H1 (cell line): ENCODE measurements around the gene IFI44L. TPM values are rescaled to one million over a fixed set of nuclear protein-coding genes. Genes with fewer than 3 reads are reported as not detected.

Source experiments
- CTCF ChIA-PET: fragments of 300-600 bp; sonication (Branson Sonifier 250); formaldehyde crosslinking; loops from one replicate; lab custom pipeline; 2021; ENCODE audit not compliant: partially characterized antibody; lab: Charles Lee
- POLR2A ChIA-PET: fragments of 300-600 bp; sonication (Branson Sonifier 250); formaldehyde crosslinking; loops from one replicate; lab custom pipeline; 2021; ENCODE audit warnings: inconsistent platforms; ENCODE audit not compliant: partially characterized antibody; lab: Charles Lee
- DNase-seq, 2 experiments: peaks; one replicate each; pipeline versions ENCODE4 v3.0.0 to v3.0.0-alpha.2; 2010 to 2022; ENCODE audit warnings: low spot score in 2 of 2, low read depth in 1 of 2, mixed read lengths in 1 of 2
- FAIRE-seq: peaks from 2 replicates; lab custom pipeline; 2011; peaks lifted over from hg19 to GRCh38; lab: Jason Lieb, UNC
- H2AFZ ChIP-seq: 2 replicates; pipeline ENCODE4 v1.8.1; 2012; ENCODE audit warnings: low read length, inconsistent platforms
- H2AK5ac ChIP-seq: 2 replicates; pipeline ENCODE4 v1.6.1; 2013; ENCODE audit warnings: low read depth, low read length
- H2BK120ac ChIP-seq: replicated peaks from 2 replicates; pipeline ENCODE3; 2013; ENCODE audit warnings: low read depth, low read length, inconsistent platforms
- H2BK12ac ChIP-seq: 2 replicates; pipeline ENCODE4 v1.6.1; 2013; ENCODE audit warnings: low read depth, low read length
- H2BK15ac ChIP-seq: 2 replicates; pipeline ENCODE4 v1.6.1; 2013; ENCODE audit warnings: low read length
- H2BK20ac ChIP-seq: 2 replicates; pipeline ENCODE4 v1.6.1; 2013; ENCODE audit warnings: low read length
- H2BK5ac ChIP-seq: 2 replicates; pipeline ENCODE4 v1.6.1; 2013; ENCODE audit warnings: low read depth, low read length
- H3K14ac ChIP-seq: 2 replicates; pipeline ENCODE4 v1.6.1; 2013; ENCODE audit warnings: inconsistent platforms; ENCODE audit not compliant: insufficient read length
- H3K18ac ChIP-seq: 2 replicates; pipeline ENCODE4 v1.6.1; 2013; ENCODE audit warnings: low read length; ENCODE audit errors: extremely low read depth
- H3K23ac ChIP-seq: 2 replicates; pipeline ENCODE4 v1.6.1; 2013; ENCODE audit warnings: inconsistent platforms; ENCODE audit not compliant: insufficient read length
- H3K23me2 ChIP-seq: 2 replicates; pipeline ENCODE4 v1.6.1; 2013; ENCODE audit warnings: low read depth, low read length
- H3K27ac ChIP-seq: 2 replicates; pipeline ENCODE4 v1.6.1; 2011; ENCODE audit warnings: low read depth, low read length, inconsistent platforms
- H3K27me3 ChIP-seq, 4 experiments: replicated peaks in 1 of 4; 1 replicate in 1 of 4; 2 replicates in 3 of 4; pipeline versions ENCODE4 v1.6.1 to v1.8.1; 2011 to 2013; ENCODE audit warnings: low read length in 3 of 4, mild to moderate bottlenecking in 3 of 4, inconsistent platforms in 2 of 4, mixed read lengths in 2 of 4, moderate library complexity in 1 of 4; ENCODE audit not compliant: control insufficient read depth in 3 of 4, insufficient read depth in 3 of 4; ENCODE audit errors: extremely low read depth in 1 of 4
- H3K36me3 ChIP-seq, 4 experiments: 2 replicates each; pipeline versions ENCODE4 v1.6.1 to v1.8.1; 2011 to 2013; ENCODE audit warnings: mild to moderate bottlenecking in 4 of 4, low read length in 3 of 4, moderate library complexity in 2 of 4, control low read depth in 1 of 4, inconsistent platforms in 1 of 4; ENCODE audit not compliant: insufficient read depth in 4 of 4, control insufficient read depth in 2 of 4
- H3K4ac ChIP-seq: replicated peaks from 2 replicates; pipeline ENCODE3; 2013; ENCODE audit warnings: low read length, low read depth, mixed read lengths, inconsistent platforms; ENCODE audit not compliant: insufficient read length
- H3K4me1 ChIP-seq, 4 experiments: replicated peaks in 1 of 4; 1 replicate in 1 of 4; 2 replicates in 3 of 4; pipeline versions ENCODE4 v1.6.1 to v1.8.1; 2011 to 2013; ENCODE audit warnings: low read length in 3 of 4, inconsistent platforms in 2 of 4, mixed read lengths in 1 of 4; ENCODE audit not compliant: insufficient read depth in 4 of 4, control insufficient read depth in 3 of 4
- H3K4me2 ChIP-seq, 2 experiments: 2 replicates each; pipeline versions ENCODE4 v1.6.1 to v1.8.1; 2011 to 2013; ENCODE audit warnings: low read depth in 2 of 2, low read length in 2 of 2, control low read depth in 1 of 2, inconsistent platforms in 1 of 2, mild to moderate bottlenecking in 1 of 2; ENCODE audit not compliant: insufficient read depth in 1 of 2
- H3K4me3 ChIP-seq, 4 experiments: fragments of 200-600, 300-600 bp in 1 of 4; sonication (generic), shearing (Covaris generic), sonication (Bioruptor Twin) in 1 of 4; 2 replicates each; pipeline versions ENCODE4 v1.5.1 to v1.8.1; 2011 to 2016; ENCODE audit warnings: low read length in 4 of 4, low read depth in 3 of 4, control low read depth in 2 of 4, inconsistent platforms in 2 of 4, mild to moderate bottlenecking in 2 of 4, mixed read lengths in 1 of 4, moderate library complexity in 1 of 4; ENCODE audit not compliant: insufficient read depth in 2 of 4; ENCODE audit errors: extremely low read depth in 1 of 4
- H3K56ac ChIP-seq: replicated peaks from 2 replicates; pipeline ENCODE3; 2013; ENCODE audit warnings: low read depth, mild to moderate bottlenecking, mixed read lengths, low read length, inconsistent platforms; ENCODE audit not compliant: insufficient read length
- H3K79me1 ChIP-seq: 2 replicates; pipeline ENCODE4 v1.6.1; 2013; ENCODE audit warnings: low read depth, low read length, control low read depth
- H3K79me2 ChIP-seq, 2 experiments: 2 replicates each; pipeline versions ENCODE4 v1.6.1 to v1.8.1; 2012 to 2013; ENCODE audit warnings: low read length in 2 of 2, mild to moderate bottlenecking in 2 of 2, inconsistent platforms in 1 of 2; ENCODE audit not compliant: insufficient read depth in 2 of 2, control insufficient read depth in 1 of 2
- H3K9ac ChIP-seq, 4 experiments: replicated peaks in 1 of 4; 1 replicate in 1 of 4; 2 replicates in 3 of 4; pipeline versions ENCODE4 v1.6.1 to v1.8.1; 2011 to 2013; ENCODE audit warnings: low read depth in 3 of 4, low read length in 3 of 4, control low read depth in 2 of 4, mild to moderate bottlenecking in 2 of 4, moderate library complexity in 2 of 4, inconsistent platforms in 1 of 4; ENCODE audit errors: extremely low read depth in 1 of 4
- H3K9me3 ChIP-seq, 2 experiments: 2 replicates each; pipeline versions ENCODE4 v1.6.1 to v1.8.1; 2012 to 2013; ENCODE audit warnings: mild to moderate bottlenecking in 2 of 2, moderate library complexity in 2 of 2, control low read depth in 1 of 2, inconsistent platforms in 1 of 2, low read depth in 1 of 2, low read length in 1 of 2, mixed read lengths in 1 of 2; ENCODE audit not compliant: insufficient read depth in 2 of 2
- H4K20me1 ChIP-seq, 2 experiments: replicated peaks in 1 of 2; 2 replicates each; pipeline versions ENCODE3 to v1.8.1; 2011 to 2013; ENCODE audit warnings: inconsistent platforms in 2 of 2, low read length in 2 of 2, mild to moderate bottlenecking in 1 of 2; ENCODE audit not compliant: insufficient read depth in 2 of 2, control insufficient read depth in 1 of 2
- H4K5ac ChIP-seq: 2 replicates; pipeline ENCODE4 v1.6.1; 2013; ENCODE audit warnings: low read length, low read depth, mixed read lengths, inconsistent platforms; ENCODE audit not compliant: insufficient read length
- H4K8ac ChIP-seq: 2 replicates; pipeline ENCODE4 v1.8.0; 2013; ENCODE audit warnings: mild to moderate bottlenecking, moderate library complexity, low read length, inconsistent platforms; ENCODE audit not compliant: insufficient read depth; ENCODE audit errors: extremely low read depth
- H4K91ac ChIP-seq: replicated peaks from 2 replicates; pipeline ENCODE3; 2013; ENCODE audit warnings: low read length, mixed read lengths, inconsistent platforms; ENCODE audit not compliant: insufficient read length
- CBX5 ChIP-seq: fragments of 300-800, 300-1000 bp; sonication (generic); IDR thresholded peaks from 2 replicates; pipeline ENCODE4 v1.7.1; 2016; ENCODE audit warnings: antibody characterized with exemption, low read length, low read depth
- CHD1 ChIP-seq: IDR thresholded peaks from 2 replicates; pipeline ENCODE4 v1.6.1; 2012; ENCODE audit warnings: low read depth, low read length, improper control_type of control experiment
- EGR1 ChIP-seq: IDR thresholded peaks from 2 replicates; pipeline ENCODE4 v1.6.1; 2011; ENCODE audit warnings: low read depth, low read length, borderline replicate concordance
- EZH2 ChIP-seq: fragments of 200-600 bp; sonication (generic); IDR thresholded peaks from 2 replicates; pipeline ENCODE4 v1.7.1; 2012; ENCODE audit warnings: low read depth, mild to moderate bottlenecking, moderate library complexity, low read length, inconsistent platforms; ENCODE audit not compliant: severe bottlenecking
- JUN ChIP-seq: IDR thresholded peaks from 2 replicates; pipeline ENCODE4 v1.6.1; 2011; ENCODE audit warnings: low read depth, mild to moderate bottlenecking, improper control_type of control experiment, low read length
- SUZ12 ChIP-seq: fragments of 200-600 bp; sonication (generic); IDR thresholded peaks from 2 replicates; pipeline ENCODE4 v1.6.1; 2012; ENCODE audit warnings: mild to moderate bottlenecking, inconsistent platforms, low read length, moderate library complexity, mixed read lengths
- TEAD4 ChIP-seq: IDR thresholded peaks from 2 replicates; pipeline ENCODE4 v1.6.1; 2012; ENCODE audit warnings: low read depth, low read length, inconsistent platforms, mixed read lengths
- WGBS, 2 experiments: shearing (Covaris generic) in 1 of 2; methylation state at CpG; one replicate each; pipeline versions ENCODE4 v1.1.6 to v1.1.7; 2013 to 2015; ENCODE audit warnings: low lambda C conversion rate in 2 of 2, mixed read lengths in 2 of 2, inconsistent platforms in 1 of 2, low coverage in 1 of 2, missing lambda C conversion rate in 1 of 2; ENCODE audit not compliant: insufficient replicate concordance in 2 of 2, insufficient coverage in 1 of 2, insufficient read length in 1 of 2; ENCODE audit errors: extremely low coverage in 1 of 2, missing lambda C conversion rate in 1 of 2; 5-methylcytosine and 5-hydroxymethylcytosine counted together
- polyA plus RNA-seq, 7 experiments: library from polyadenylated mRNA; depleted of rRNA in 3 of 7; stranded (reverse) in 5 of 7; unstranded in 2 of 7; fragments of >200 nt in 5 of 7; fragments of 200-250 nt in 2 of 7; gene quantifications; 1 replicate in 5 of 7; 2 replicates in 1 of 7; 4 replicates in 1 of 7; pipeline versions ENCODE4 v1.2.1 to v1.2.3, GENCODE V29; 2011 to 2013; ENCODE audit warnings: missing spikeins in 2 of 7, mixed read lengths in 2 of 7
- total RNA-seq: library from RNA; stranded (reverse); fragmentation: NEBNext Ultra II Directional; extraction: Animal tissue kit (Norgen Biotek cat#: 25700); gene quantifications from 2 replicates; pipeline ENCODE4 v1.2.1, GENCODE V29; 2021

Gene IFI44L
- total and polyA plus RNA-seq, 2 of the 8 experiments (the other 6 are each of a cell fraction or from before 2014, with no cell fraction given): not detected

DNA sequence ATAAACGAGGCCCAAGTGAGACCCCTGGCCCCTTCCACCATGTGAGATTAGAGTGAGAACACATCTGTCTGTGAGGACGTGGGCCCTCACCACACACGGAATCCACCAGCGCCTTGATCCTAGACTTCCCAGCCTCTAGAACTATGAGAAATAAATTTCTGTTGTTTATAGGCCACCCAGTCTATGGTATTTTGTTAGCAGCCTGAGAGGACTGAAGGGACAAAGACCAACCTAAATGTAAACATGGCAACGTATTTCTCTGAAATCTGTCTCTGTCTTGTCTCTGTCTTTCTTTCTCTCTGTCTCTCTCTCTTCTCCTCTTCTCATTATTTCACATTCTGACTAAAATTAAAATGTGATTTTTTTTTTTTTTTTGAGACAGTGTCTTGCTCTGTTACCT lies 15.6 kb upstream of the IFI44L start:
- Histone ChIP-seq H4K5ac (no peak overlapping the region), H3K18ac (no peak overlapping the region), H2AFZ (no peak overlapping the region; the same call in 1 of the 2 replicates), H2BK20ac (no peak overlapping the region), H3K27me3 (no peaks in the 10 kb centered on the region), H2BK5ac (no peak overlapping the region), H2AK5ac (no peak overlapping the region), H3K9ac (no peak overlapping the region), H3K9me3 (no peaks in the 10 kb centered on the region), H3K14ac (no peak overlapping the region), H2BK15ac (no peak overlapping the region), H2BK12ac (no peak overlapping the region), H3K23ac (no peak overlapping the region), H3K4ac (no peak overlapping the region), H3K79me2 (no peaks in the 10 kb centered on the region), H3K27ac (no peak overlapping the region), H3K36me3 (no peaks in the 10 kb centered on the region), H3K56ac (no peak overlapping the region), H4K8ac (no peak overlapping the region), H3K4me3 (no peak overlapping the region), H2BK120ac (no peak overlapping the region), H3K4me1 (no peaks in the 10 kb centered on the region), H4K91ac (no peak overlapping the region), H3K4me2 (no peak overlapping the region), H3K79me1 (no peaks in the 10 kb centered on the region), H4K20me1 (no peaks in the 10 kb centered on the region), H3K23me2 (no peaks in the 10 kb centered on the region)
- no peak for FAIRE-seq
- POLR2A ChIA-PET: no interaction called here
- no peak for TF ChIP-seq EZH2
- no peak for TF ChIP-seq JUN
- no peak for TF ChIP-seq CBX5
- TF ChIP-seq SUZ12: no peak
- no peak for TF ChIP-seq TEAD4
- TF ChIP-seq EGR1: no peak
- no peak for TF ChIP-seq CHD1
- WGBS, 2 experiments: 92% methylated on average over 5 of the region's 5 CpGs; no CpG with 5 or more reads in 1 of the 2 experiments
- CTCF ChIA-PET: interaction anchor here (1.1 to 4.7 kb wide), 2 partner anchors 328 to 474 kb away, joined by 3 to 47 read pairs; no protein-coding TSS in a partner anchor
- DNase-seq: no peak
